DMS79 treated with DMSO at 0.1 percent for 48 hours (cell line): ENCODE results near the gene RTCA.
"Not testable (repeated sequence)": the region's sequence is repeated elsewhere in the genome, so short reads cannot be mapped to it uniquely, and the experiment has no call there.

ENCODE experiments used
- DNase-seq: peaks from one replicate; lab custom pipeline; 2025; lab: John Stamatoyannopoulos, UW

The RTCA gene

DNA sequence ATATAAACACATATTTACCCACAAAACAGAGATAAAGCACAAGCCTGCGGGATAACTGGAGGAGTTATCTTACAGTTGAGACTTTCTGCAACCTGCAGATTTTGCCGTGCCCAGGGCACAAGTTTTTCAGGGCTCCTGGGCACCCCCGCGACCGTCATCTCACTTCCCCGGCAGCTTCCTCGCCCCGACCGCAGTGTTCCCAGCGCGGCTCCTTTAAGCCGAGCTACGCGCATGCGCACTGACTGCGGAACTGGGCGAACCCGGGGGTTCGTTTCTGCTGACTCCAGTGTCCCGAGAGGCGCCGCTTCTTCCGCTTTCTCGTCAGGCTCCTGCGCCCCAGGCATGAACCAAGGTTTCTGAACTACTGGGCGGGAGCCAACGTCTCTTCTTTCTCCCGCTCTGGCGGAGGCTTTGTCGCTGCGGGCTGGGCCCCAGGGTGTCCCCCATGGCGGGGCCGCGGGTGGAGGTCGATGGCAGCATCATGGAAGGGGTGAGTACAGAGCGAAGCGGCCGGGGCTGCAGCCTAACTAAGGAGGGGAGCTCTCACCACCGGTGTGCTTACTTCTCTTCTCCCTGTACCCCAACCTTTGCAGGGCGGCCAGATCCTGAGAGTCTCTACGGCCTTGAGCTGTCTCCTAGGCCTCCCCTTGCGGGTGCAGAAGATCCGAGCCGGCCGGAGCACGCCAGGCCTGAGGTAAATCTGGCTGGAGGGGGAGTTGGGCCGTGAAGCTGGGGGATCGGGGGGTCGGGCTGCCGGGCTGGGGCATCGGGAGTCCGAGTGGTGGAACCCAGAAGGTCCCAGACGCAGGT, at the start of gene RTCA:
RTCA (plus strand) TSS at position 286 of the 810 bp plus-strand sequence; CDS start at position 446, 160 bp downstream.
- peak; percentile 93 for DNase-seq

DNA sequence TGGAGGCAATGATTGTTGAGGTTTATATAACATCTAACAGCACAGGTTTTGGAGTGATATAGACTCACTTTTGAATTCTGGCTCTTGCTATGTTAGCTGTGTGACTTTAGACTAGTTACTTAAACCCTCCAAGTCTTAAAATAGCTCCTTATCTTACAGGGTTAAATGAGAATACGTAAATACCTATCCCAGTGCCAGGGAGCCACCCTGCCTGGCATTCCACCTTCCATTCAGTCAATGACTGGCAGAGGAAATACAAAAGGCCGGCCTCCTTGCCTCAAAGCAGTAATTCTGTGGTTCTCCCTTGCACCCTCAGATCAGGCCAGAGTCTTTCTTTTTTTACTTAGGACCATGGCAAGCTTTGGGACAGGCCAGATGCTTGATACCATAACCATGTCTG, 48.2 kb upstream of the RTCA start:
- DNase-seq, result no peak

DNA sequence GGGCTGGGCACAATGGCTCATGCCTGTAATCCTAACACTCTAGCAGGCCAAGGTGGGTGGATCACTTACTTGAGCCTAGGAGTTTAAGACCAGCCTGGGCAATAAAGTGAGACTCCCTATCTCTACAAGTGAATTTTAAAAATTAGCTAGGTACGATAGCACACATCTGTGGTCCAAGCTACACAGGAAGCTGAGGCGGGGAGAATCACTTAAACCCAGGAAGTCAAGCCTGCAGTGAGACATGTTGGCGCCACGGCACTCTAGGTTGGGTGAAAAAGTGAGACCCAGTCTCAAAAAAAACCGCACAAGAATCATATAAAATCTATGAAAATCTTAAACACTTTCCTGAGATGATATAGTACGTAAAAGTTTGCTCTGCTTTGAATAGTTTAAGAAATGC, 46.6 kb upstream of the RTCA start:
- DNase-seq, result no peak

DNA sequence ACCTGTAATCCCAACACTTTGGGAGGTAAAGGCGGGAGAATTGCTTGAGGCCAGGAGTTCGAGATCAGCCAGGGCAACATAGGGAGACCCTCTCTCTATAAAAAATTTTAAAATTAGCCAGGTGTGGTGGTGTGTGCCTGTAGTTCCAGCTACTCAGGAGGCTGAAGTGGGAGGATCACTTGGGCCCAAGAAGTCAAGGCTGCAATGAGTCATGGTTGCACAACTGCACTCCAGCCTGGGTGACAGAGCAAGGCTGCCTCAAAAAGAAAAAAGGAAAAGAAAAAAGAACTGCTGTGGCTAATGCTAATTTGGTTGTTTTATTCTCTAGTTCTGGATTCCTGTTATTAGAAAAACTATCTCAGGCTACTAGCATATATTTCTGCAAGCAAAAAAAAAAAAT, 46.1 kb upstream of the RTCA start:
- DNase-seq, result no peak

DNA sequence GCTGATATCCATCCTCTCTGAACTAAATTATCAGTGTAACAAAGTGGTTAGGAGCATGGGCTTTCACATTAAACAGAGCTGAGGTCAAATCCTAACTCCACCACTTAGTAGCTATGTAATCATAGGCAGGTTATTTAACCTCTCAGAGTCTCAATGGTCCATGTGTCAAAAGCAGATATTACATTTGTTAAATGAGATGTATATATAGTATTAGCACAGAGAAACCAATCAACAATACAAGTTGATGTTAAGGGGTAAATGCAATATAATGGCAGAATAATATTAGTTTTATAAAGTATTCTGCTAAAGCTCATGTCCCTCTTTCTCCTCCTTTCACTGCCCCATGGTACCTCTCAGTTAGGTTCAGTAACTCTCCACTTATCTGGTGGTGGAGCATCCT, 43.6 kb upstream of the RTCA start:
- DNase-seq, result no peak

DNA sequence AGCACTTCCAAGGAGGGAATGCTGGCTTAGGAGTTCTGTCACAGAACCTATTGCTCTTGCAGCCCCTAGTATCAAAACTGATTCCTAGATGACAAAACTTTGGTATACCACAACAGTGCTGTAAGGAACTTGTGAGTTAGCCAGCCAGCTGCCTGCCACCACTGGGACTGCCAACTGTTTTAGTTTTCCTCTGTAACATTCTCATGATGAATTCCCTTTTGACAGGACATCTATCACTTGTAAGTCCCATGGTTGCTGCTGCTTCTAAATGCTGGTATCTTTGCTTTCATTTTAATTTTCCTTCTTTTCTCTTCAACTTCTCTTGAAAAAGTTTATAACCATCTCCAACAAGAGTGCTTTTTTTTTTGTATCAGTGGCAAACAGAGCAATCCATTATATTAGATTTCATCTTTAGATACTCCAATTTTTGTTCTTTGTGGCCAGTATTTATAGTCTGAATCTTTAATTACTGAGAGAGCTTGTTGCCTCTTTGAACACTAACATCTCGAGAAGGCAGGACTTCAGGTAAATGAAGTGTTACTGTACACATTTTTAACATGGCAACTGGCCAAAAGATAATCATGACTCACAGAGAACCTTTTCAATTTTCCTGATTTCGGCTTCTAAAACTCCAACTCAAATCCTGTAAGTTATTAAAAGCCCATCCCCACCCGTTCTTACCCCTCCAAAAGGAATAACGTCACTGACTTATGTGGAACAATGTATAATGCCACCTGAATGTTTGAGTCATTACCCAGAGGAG, 36.2 kb upstream of the RTCA start:
- no peak for DNase-seq

DNA sequence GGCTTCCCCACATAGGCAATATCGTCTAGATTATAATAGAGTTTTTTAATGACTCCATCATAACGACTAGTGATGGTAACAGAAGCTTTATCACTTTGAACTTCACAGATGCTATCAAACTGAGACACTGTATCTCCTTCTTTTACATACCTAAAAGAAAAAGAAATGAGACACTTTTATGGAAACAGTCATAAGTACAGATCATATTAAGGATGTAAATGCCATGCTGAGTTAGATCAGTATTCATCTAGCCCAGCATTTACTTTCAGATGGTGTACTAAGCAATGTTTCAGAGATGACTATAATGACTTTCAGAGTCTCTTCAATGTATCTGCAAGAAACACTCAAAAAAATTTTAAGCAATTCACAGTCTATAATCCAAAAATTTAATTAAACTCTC, 35.3 kb upstream of the RTCA start:
- DNase-seq, result no peak

DNA sequence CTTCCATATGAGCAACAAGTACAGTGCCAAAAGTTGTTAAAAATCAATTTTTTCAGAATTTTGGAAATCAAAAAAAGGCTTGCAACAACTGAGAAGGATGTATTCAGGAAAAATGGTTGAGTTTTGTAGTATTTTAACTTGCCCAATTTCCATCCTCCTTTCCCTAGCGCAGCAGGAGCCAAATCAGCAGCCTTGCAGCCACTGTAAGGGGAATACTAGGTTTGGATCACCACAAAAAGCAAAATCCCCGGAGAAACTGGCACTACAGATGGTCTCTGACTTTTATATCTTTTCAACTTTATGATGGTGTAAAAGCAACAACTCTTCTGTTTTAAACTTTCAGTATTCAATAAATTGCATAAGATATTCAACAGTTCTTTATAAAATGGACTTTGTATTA, 34.3 kb upstream of the RTCA start:
- no peak for DNase-seq

DNA sequence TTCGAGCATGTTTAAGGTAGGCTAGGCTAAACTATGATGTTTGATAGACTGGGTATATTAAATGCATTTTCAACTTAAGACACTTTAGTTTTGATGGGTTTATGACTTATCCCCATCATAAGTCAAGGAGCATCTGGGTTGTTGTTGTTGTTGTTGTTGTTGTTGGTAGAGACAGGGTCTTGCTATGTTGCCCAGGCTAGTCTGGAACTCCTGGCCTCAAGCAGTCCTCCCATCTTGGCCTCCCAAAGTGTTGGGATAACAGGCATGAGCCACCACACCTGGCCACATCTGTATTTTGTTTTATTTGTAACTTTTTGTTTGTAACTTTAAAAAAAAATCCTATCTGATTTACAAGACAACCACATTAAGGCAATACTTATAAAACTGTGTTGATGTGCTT, 33.9 kb upstream of the RTCA start:
- DNase-seq, result no peak

DNA sequence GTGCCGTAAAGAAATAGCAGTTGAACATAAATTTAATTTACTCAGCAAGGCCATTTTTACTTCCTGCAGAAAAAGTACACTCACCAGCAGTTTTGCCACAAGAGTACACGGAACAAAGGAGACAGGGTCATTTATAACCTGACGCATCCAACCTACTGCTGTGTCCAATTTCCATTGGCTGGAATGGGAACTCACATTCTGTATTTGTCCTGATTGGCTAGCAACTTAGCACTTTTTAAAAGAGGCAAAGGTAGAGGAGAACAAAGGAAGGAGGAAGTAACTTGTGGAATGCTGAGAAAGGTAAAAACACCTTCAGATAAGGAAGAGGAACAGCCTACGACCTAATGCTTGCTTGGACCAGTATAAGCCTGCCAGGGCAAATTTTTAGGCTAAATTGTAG, 32.5 kb upstream of the RTCA start:
- DNase-seq, result not testable (repeated sequence)

DNA sequence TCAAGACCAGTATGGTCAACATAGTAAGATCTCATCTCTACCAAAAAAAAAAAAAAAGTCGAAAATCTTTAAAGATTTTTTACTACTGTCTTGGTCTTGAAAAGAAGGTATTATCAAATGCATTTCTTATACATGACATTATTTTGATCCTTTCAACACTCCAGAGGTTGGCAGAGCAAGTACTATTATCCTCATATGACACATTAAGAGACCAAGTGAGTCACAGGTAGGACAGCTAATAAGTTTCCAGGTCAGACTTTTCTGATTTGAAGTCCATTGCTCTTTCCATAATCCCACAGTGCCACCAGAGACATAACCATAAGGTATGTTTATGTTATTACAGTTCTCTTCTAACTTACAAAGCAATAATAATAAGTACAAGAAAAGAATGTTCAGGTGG, 31.6 kb upstream of the RTCA start:
- DNase-seq, result no peak

DNA sequence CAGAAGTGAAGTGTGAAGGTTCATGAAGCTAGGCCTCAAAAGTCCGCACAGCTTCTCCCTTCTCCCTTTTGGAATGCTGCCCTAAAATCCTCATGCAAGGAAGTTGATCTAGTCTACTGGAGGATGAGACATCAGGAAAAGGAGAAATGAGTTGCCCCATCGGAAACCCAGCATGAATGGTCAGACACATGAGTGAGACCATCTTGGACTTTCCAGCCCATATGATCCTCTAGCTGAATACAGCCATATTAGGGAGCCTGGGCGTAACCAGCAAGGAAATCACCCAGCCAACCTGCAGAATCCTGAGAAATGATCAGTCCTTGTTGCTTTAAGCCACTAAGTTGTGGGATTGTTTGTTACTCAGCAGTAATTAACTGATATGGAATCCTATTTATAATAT, 28.9 kb upstream of the RTCA start:
- DNase-seq, result no peak

DNA sequence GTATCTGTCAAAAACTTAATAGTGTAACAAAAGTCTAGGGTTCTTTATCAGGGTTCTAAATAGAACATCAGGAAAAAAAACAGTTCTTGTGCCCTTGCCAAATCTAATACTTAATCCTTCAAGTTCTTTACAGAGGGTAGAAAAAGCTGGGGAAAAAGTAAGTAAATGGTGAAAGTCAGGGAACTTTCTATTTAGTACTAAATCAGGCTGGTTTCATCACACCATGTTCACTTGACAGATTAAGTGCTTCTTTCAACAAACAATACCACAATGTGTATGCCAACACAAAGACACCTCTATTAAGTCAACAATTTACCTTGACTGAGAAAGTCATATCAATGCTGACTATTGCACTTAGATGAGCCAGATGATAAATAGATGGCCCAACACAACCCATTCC, 26.1 kb upstream of the RTCA start:
- DNase-seq, result no peak

DNA sequence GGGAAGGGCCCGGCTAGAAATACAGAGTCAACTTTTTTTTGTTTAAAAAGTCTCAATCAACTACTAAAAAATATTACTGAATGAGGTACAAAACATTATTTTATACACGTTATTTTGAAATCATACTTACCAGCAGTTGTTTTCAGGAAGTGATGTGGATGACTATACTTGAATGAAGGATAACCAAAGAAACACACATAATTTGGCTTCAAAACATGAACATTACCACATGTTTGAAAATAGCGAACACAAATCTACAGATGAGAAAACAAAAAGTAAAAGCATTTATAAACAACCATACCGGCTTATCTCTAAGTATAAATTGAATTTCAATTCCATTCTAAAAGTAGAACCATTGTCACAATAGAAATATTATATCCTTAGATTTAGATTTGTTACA, 25.4 kb upstream of the RTCA start:
- no peak for DNase-seq

DNA sequence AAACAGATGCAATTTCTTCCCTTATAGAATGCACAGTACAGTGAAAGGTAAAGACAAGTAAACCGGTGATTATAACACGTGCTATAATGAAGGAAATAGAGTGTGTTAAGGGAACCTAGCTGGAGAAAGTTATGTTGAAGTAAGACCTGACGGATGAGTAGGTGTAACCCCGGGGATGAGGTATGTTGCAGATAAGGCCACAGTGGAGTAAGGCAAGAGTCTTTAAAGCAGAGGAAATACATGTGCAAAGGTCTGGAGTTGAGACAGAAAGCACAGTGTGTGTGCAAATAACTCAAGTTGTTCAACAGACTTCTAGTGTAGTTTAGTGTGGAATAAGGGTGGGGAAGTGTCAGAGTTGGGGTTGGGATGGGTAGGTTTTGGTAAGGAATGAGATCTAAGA, 19.3 kb upstream of the RTCA start:
- DNase-seq, result no peak

DNA sequence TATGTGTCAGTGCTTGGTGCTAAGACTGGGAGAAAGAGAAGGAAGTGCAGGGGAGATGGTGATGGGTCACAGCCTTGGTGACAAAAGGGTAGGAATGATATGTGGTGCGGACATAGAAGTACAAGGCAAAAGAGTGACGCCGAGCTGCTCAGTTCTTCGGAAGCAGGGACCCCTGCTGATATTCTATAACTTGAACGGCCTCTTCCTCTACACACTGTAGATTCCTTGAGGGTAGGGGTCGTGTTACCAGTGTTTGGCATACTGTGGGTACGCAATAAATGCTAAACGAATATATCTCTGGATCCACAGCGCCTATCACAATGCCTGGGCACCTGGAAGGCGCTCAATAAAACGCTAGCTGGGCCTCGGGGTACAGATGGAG, 16.9 kb upstream of the RTCA start:
- DNase-seq, result peak; percentile 20

DNA sequence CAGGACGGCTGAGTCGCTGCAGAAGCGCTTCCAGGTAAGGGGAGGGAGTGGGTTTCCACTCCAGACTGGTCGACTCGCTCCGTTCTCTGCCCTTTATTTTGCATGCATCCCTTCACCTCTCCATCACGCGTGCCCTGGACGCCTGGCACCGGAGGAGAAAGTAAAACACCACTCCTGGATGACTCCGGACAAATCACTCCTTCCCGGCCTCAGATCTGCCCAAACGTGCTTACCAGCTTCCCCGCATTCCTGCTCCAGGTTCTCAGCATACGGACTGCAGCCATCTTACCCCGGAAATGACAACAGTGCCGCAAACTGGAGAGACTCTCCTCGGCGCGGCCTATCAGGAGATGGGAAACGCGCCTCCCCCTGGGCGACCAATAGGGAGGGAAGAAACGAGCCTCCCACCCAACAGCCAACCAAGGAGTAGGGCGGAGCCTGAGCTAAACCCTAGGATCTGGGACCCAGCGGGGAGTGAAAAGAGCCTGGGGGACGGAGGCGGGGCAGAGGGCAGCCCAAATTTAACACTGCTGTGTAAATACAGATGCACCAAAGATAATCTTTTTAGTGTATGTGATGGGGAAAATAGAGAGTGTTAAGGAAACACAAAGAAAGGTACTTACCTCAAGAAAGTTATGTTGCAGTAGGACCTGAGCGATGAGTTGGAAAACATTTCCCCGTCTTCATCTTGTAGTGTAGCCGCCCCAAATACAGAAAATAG, 16.3 kb upstream of the RTCA start, which contains the start of gene DBT:
DBT (minus strand) TSS at position 298 of the 721 bp plus-strand sequence; CDS start at position 284, 14 bp downstream.
- peak; percentile 97 for DNase-seq

DNA sequence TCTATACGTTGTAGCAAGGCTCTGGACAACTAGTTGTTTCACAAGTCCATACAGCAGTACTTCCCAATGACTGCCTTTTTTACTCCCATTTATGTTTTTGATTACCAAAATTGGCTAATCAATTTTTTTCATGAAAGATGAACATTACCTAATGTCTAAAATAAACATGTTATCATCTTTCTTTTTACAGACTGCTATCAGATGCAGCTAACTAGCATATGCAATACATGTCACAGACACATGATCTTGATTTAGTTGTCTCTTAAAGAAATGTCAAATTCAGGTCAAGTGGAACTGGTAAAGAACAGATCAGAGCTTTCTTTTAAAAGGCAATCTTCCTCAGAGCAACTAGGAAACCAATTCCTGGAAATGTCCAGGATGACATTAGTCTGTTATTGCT, 15.8 kb upstream of the RTCA start:
- DNase-seq, result no peak

DNA sequence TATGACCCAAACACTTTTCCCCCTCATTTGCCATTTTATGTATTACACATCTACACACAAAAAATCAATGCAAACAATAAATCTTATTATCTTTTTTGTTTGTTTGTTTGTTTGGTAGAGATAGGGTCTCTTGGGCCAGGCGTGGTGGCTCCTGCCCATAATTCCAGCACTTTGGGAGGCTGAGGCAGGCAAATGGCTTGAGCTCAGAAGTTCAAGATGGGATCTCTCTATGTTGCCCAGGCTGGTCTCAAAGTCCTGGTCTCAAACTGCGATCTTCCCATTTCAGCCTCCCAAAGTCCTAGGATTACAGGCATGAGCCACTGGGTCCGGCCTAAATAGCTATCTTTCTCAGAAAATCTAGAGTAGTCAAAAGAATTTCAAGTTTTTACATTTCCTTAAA, 15.2 kb upstream of the RTCA start:
- no peak for DNase-seq

DNA sequence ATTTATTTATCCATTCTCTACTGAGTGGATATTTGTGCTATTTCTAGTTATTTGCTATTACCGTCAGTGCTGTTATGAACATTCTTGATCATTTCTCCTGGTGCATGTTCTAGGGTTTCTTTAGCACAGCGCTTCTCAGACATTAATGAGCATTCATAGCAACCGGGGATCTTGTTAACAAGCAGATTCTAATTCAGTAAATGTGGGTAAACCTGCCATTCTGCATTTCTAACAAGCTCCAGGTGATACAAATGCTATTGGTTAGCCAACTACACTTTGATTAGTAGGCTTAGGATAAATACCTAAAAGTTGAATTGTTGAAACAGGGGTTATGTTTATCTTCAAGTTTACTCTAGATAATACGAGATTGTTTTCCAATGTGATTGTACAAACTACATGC, 13.1 kb upstream of the RTCA start:
- no peak for DNase-seq

DNA sequence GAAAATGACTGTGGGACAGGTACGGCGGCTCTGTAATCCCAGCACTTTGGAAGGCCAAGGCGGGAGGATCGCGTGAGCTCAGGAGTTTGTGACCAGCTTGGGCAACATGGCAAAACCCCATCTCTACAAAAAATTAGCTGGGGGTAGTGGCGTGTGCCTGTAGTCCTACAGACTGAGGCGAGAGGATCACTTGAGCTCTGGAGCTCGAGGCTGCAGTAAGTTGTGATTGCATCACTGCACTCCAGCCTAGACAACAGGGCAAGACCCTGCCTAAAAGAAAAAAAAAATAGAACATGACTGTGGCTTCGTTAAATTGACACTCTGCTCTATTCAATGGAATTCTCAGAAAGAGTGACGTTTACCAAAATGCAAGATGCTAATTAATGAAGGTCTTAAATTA, 12.5 kb upstream of the RTCA start:
- DNase-seq, result no peak

DNA sequence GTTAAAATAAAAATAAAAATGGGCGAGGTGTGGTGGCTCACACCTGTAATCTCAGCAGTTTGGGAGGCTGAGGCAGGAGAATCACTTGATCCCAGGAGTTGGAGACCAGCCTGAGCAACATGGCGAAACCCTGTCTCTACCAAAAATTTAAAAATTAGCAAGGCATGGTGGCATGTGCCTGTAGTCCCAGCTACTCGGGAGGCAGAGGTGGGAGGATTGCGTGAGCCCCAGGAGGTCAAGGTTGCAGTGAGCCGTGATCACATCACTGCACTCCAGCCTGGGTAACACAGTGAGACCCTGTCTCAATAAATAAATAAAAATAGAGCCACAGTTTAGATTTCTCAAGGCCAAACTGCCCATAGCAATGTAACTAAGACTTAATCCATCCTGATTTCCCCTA, 9.7 kb upstream of the RTCA start:
- not testable (repeated sequence) for DNase-seq

DNA sequence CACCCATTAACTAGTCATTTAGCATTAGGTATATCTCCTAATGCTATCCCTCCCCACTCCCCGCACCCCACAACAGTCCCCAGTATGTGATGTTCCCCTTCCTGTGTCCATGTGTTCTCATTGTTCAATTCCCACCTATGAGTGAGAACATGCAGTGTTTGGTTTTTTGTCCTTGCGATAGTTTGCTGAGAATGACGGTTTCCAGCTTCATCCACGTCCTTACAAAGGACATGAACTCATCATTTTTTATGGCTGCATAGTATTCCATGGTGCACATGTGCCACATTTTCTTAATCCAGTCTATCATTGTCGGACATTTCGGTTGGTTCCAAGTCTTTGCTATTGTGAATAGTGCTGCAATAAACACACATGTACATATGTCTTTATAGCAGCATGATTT, 7.6 kb upstream of the RTCA start:
- DNase-seq, result not testable (repeated sequence)
